Measurements from ENCODE around the gene ATAD3C. TPM values are rescaled to one million over a fixed set of nuclear protein-coding genes. Genes with fewer than 3 reads are reported as not detected.

ATAD3C gene
- total RNA-seq, 1 donor from 2014 or later, result 1.6 TPM

Other genes starting within 250 kb of the ATAD3C start
- gene TNFRSF18, start 243.1 kb upstream of the ATAD3C start, total RNA-seq, result 0.48 TPM in 1 of 2 replicates, not detected in the other
- 0.33 and 0.38 TPM in 2 replicates for gene TNFRSF4, start 235.5 kb upstream of the ATAD3C start, total RNA-seq
- 103 and 107 TPM in 2 replicates for gene SDF4, start 217.7 kb upstream of the ATAD3C start, total RNA-seq
- gene B3GALT6, start 217.5 kb upstream of the ATAD3C start, total RNA-seq, result 31.7 and 31.9 TPM in 2 replicates
- gene C1QTNF12, start 203.0 kb upstream of the ATAD3C start, total RNA-seq, result 1.7 and 2.7 TPM in 2 replicates
- gene UBE2J2, start 175.8 kb upstream of the ATAD3C start, total RNA-seq, result 67.0 and 73.6 TPM in 2 replicates
- 7.4 and 11.3 TPM in 2 replicates for gene SCNN1D, start 169.3 kb upstream of the ATAD3C start, total RNA-seq
- 111 and 124 TPM in 2 replicates for gene ACAP3, start 141.8 kb upstream of the ATAD3C start, total RNA-seq
- 13.8 and 17.9 TPM in 2 replicates for gene PUSL1, start 141.1 kb upstream of the ATAD3C start, total RNA-seq
- gene INTS11, start 125.0 kb upstream of the ATAD3C start, total RNA-seq, result 163 and 177 TPM in 2 replicates
- gene CPTP, start 124.9 kb upstream of the ATAD3C start, total RNA-seq, result 16.8 and 17.5 TPM in 2 replicates
- 1.1 and 1.2 TPM in 2 replicates for gene TAS1R3, start 118.4 kb upstream of the ATAD3C start, total RNA-seq
- 60.1 and 63.1 TPM in 2 replicates for gene DVL1, start 100.3 kb upstream of the ATAD3C start, total RNA-seq
- 24.3 and 25.0 TPM in 2 replicates for gene MXRA8, start 91.1 kb upstream of the ATAD3C start, total RNA-seq
- gene AURKAIP1, start 74.5 kb upstream of the ATAD3C start, total RNA-seq, result 107 TPM in 2 replicates
- 381 and 386 TPM in 2 replicates for gene CCNL2, start 50.4 kb upstream of the ATAD3C start, total RNA-seq
- gene MRPL20, start 42.4 kb upstream of the ATAD3C start, total RNA-seq, result 104 and 109 TPM in 2 replicates
- 15.1 and 18.1 TPM in 2 replicates for gene ANKRD65, start 28.4 kb upstream of the ATAD3C start, total RNA-seq
- 29.7 and 36.8 TPM in 2 replicates for gene VWA1, start 14.0 kb upstream of the ATAD3C start, total RNA-seq
- 36.7 and 42.0 TPM in 2 replicates for gene ATAD3B, start 22.1 kb downstream of the ATAD3C start, total RNA-seq
- gene ATAD3A, start 62.5 kb downstream of the ATAD3C start, total RNA-seq, result 37.4 and 38.8 TPM in 2 replicates
- gene TMEM240, start 90.9 kb downstream of the ATAD3C start, total RNA-seq, result 5.1 and 6.6 TPM in 2 replicates
- 114 and 118 TPM in 2 replicates for gene SSU72, start 125.2 kb downstream of the ATAD3C start, total RNA-seq
- gene FNDC10, start 150.4 kb downstream of the ATAD3C start, total RNA-seq, result 2.7 and 4.2 TPM in 2 replicates
- 132 and 144 TPM in 2 replicates for gene MIB2, start 165.8 kb downstream of the ATAD3C start, total RNA-seq
- gene MMP23B, start 182.5 kb downstream of the ATAD3C start, total RNA-seq, result 4.4 and 5.3 TPM in 2 replicates
- gene CDK11B, start 209.3 kb downstream of the ATAD3C start, total RNA-seq, result 26.3 and 28.7 TPM in 2 replicates
- gene SLC35E2B, start 243.1 kb downstream of the ATAD3C start, total RNA-seq, result 118 and 123 TPM in 2 replicates

All from progenitor cell of endocrine pancreas (in vitro differentiated cells).